H1 (cell line): Measurements from ENCODE around the gene HES2. TPM values are rescaled to one million over a fixed set of nuclear protein-coding genes. Genes with fewer than 3 reads are reported as not detected.
"Not testable (repeated sequence)": the region's sequence is repeated elsewhere in the genome, so short reads cannot be mapped to it uniquely, and the experiment has no call there.

Source experiments
- CTCF ChIA-PET: fragments of 300-600 bp; sonication (Branson Sonifier 250); formaldehyde crosslinking; loops from one replicate; lab custom pipeline; 2021; ENCODE audit not compliant: partially characterized antibody; lab: Charles Lee
- POLR2A ChIA-PET: fragments of 300-600 bp; sonication (Branson Sonifier 250); formaldehyde crosslinking; loops from one replicate; lab custom pipeline; 2021; ENCODE audit warnings: inconsistent platforms; ENCODE audit not compliant: partially characterized antibody; lab: Charles Lee
- DNase-seq, 2 experiments: peaks; one replicate each; pipeline versions ENCODE4 v3.0.0 to v3.0.0-alpha.2; 2010 to 2022; ENCODE audit warnings: low spot score in 2 of 2, low read depth in 1 of 2, mixed read lengths in 1 of 2
- FAIRE-seq: peaks from 2 replicates; lab custom pipeline; 2011; peaks lifted over from hg19 to GRCh38; lab: Jason Lieb, UNC
- H2AFZ ChIP-seq: 2 replicates; pipeline ENCODE4 v1.8.1; 2012; ENCODE audit warnings: low read length, inconsistent platforms
- H2AK5ac ChIP-seq: 2 replicates; pipeline ENCODE4 v1.6.1; 2013; ENCODE audit warnings: low read depth, low read length
- H2BK120ac ChIP-seq: replicated peaks from 2 replicates; pipeline ENCODE3; 2013; ENCODE audit warnings: low read depth, low read length, inconsistent platforms
- H2BK12ac ChIP-seq: 2 replicates; pipeline ENCODE4 v1.6.1; 2013; ENCODE audit warnings: low read depth, low read length
- H2BK15ac ChIP-seq: 2 replicates; pipeline ENCODE4 v1.6.1; 2013; ENCODE audit warnings: low read length
- H2BK20ac ChIP-seq: 2 replicates; pipeline ENCODE4 v1.6.1; 2013; ENCODE audit warnings: low read length
- H2BK5ac ChIP-seq: 2 replicates; pipeline ENCODE4 v1.6.1; 2013; ENCODE audit warnings: low read depth, low read length
- H3K14ac ChIP-seq: 2 replicates; pipeline ENCODE4 v1.6.1; 2013; ENCODE audit warnings: inconsistent platforms; ENCODE audit not compliant: insufficient read length
- H3K18ac ChIP-seq: 2 replicates; pipeline ENCODE4 v1.6.1; 2013; ENCODE audit warnings: low read length; ENCODE audit errors: extremely low read depth
- H3K23ac ChIP-seq: 2 replicates; pipeline ENCODE4 v1.6.1; 2013; ENCODE audit warnings: inconsistent platforms; ENCODE audit not compliant: insufficient read length
- H3K23me2 ChIP-seq: 2 replicates; pipeline ENCODE4 v1.6.1; 2013; ENCODE audit warnings: low read depth, low read length
- H3K27ac ChIP-seq: 2 replicates; pipeline ENCODE4 v1.6.1; 2011; ENCODE audit warnings: low read depth, low read length, inconsistent platforms
- H3K27me3 ChIP-seq, 4 experiments: replicated peaks in 1 of 4; 1 replicate in 1 of 4; 2 replicates in 3 of 4; pipeline versions ENCODE4 v1.6.1 to v1.8.1; 2011 to 2013; ENCODE audit warnings: low read length in 3 of 4, mild to moderate bottlenecking in 3 of 4, inconsistent platforms in 2 of 4, mixed read lengths in 2 of 4, moderate library complexity in 1 of 4; ENCODE audit not compliant: control insufficient read depth in 3 of 4, insufficient read depth in 3 of 4; ENCODE audit errors: extremely low read depth in 1 of 4
- H3K36me3 ChIP-seq, 4 experiments: 2 replicates each; pipeline versions ENCODE4 v1.6.1 to v1.8.1; 2011 to 2013; ENCODE audit warnings: mild to moderate bottlenecking in 4 of 4, low read length in 3 of 4, moderate library complexity in 2 of 4, control low read depth in 1 of 4, inconsistent platforms in 1 of 4; ENCODE audit not compliant: insufficient read depth in 4 of 4, control insufficient read depth in 2 of 4
- H3K4ac ChIP-seq: replicated peaks from 2 replicates; pipeline ENCODE3; 2013; ENCODE audit warnings: low read length, low read depth, mixed read lengths, inconsistent platforms; ENCODE audit not compliant: insufficient read length
- H3K4me1 ChIP-seq, 4 experiments: replicated peaks in 1 of 4; 1 replicate in 1 of 4; 2 replicates in 3 of 4; pipeline versions ENCODE4 v1.6.1 to v1.8.1; 2011 to 2013; ENCODE audit warnings: low read length in 3 of 4, inconsistent platforms in 2 of 4, mixed read lengths in 1 of 4; ENCODE audit not compliant: insufficient read depth in 4 of 4, control insufficient read depth in 3 of 4
- H3K4me2 ChIP-seq, 2 experiments: 2 replicates each; pipeline versions ENCODE4 v1.6.1 to v1.8.1; 2011 to 2013; ENCODE audit warnings: low read depth in 2 of 2, low read length in 2 of 2, control low read depth in 1 of 2, inconsistent platforms in 1 of 2, mild to moderate bottlenecking in 1 of 2; ENCODE audit not compliant: insufficient read depth in 1 of 2
- H3K4me3 ChIP-seq, 4 experiments: fragments of 200-600, 300-600 bp in 1 of 4; sonication (generic), shearing (Covaris generic), sonication (Bioruptor Twin) in 1 of 4; 2 replicates each; pipeline versions ENCODE4 v1.5.1 to v1.8.1; 2011 to 2016; ENCODE audit warnings: low read length in 4 of 4, low read depth in 3 of 4, control low read depth in 2 of 4, inconsistent platforms in 2 of 4, mild to moderate bottlenecking in 2 of 4, mixed read lengths in 1 of 4, moderate library complexity in 1 of 4; ENCODE audit not compliant: insufficient read depth in 2 of 4; ENCODE audit errors: extremely low read depth in 1 of 4
- H3K56ac ChIP-seq: replicated peaks from 2 replicates; pipeline ENCODE3; 2013; ENCODE audit warnings: low read depth, mild to moderate bottlenecking, mixed read lengths, low read length, inconsistent platforms; ENCODE audit not compliant: insufficient read length
- H3K79me1 ChIP-seq: 2 replicates; pipeline ENCODE4 v1.6.1; 2013; ENCODE audit warnings: low read depth, low read length, control low read depth
- H3K79me2 ChIP-seq, 2 experiments: 2 replicates each; pipeline versions ENCODE4 v1.6.1 to v1.8.1; 2012 to 2013; ENCODE audit warnings: low read length in 2 of 2, mild to moderate bottlenecking in 2 of 2, inconsistent platforms in 1 of 2; ENCODE audit not compliant: insufficient read depth in 2 of 2, control insufficient read depth in 1 of 2
- H3K9ac ChIP-seq, 4 experiments: replicated peaks in 1 of 4; 1 replicate in 1 of 4; 2 replicates in 3 of 4; pipeline versions ENCODE4 v1.6.1 to v1.8.1; 2011 to 2013; ENCODE audit warnings: low read depth in 3 of 4, low read length in 3 of 4, control low read depth in 2 of 4, mild to moderate bottlenecking in 2 of 4, moderate library complexity in 2 of 4, inconsistent platforms in 1 of 4; ENCODE audit errors: extremely low read depth in 1 of 4
- H3K9me3 ChIP-seq, 2 experiments: 2 replicates each; pipeline versions ENCODE4 v1.6.1 to v1.8.1; 2012 to 2013; ENCODE audit warnings: mild to moderate bottlenecking in 2 of 2, moderate library complexity in 2 of 2, control low read depth in 1 of 2, inconsistent platforms in 1 of 2, low read depth in 1 of 2, low read length in 1 of 2, mixed read lengths in 1 of 2; ENCODE audit not compliant: insufficient read depth in 2 of 2
- H4K20me1 ChIP-seq, 2 experiments: replicated peaks in 1 of 2; 2 replicates each; pipeline versions ENCODE3 to v1.8.1; 2011 to 2013; ENCODE audit warnings: inconsistent platforms in 2 of 2, low read length in 2 of 2, mild to moderate bottlenecking in 1 of 2; ENCODE audit not compliant: insufficient read depth in 2 of 2, control insufficient read depth in 1 of 2
- H4K5ac ChIP-seq: 2 replicates; pipeline ENCODE4 v1.6.1; 2013; ENCODE audit warnings: low read length, low read depth, mixed read lengths, inconsistent platforms; ENCODE audit not compliant: insufficient read length
- H4K8ac ChIP-seq: 2 replicates; pipeline ENCODE4 v1.8.0; 2013; ENCODE audit warnings: mild to moderate bottlenecking, moderate library complexity, low read length, inconsistent platforms; ENCODE audit not compliant: insufficient read depth; ENCODE audit errors: extremely low read depth
- H4K91ac ChIP-seq: replicated peaks from 2 replicates; pipeline ENCODE3; 2013; ENCODE audit warnings: low read length, mixed read lengths, inconsistent platforms; ENCODE audit not compliant: insufficient read length
- WGBS, 2 experiments: shearing (Covaris generic) in 1 of 2; methylation state at CpG; one replicate each; pipeline versions ENCODE4 v1.1.6 to v1.1.7; 2013 to 2015; ENCODE audit warnings: low lambda C conversion rate in 2 of 2, mixed read lengths in 2 of 2, inconsistent platforms in 1 of 2, low coverage in 1 of 2, missing lambda C conversion rate in 1 of 2; ENCODE audit not compliant: insufficient replicate concordance in 2 of 2, insufficient coverage in 1 of 2, insufficient read length in 1 of 2; ENCODE audit errors: extremely low coverage in 1 of 2, missing lambda C conversion rate in 1 of 2; 5-methylcytosine and 5-hydroxymethylcytosine counted together
- polyA plus RNA-seq, 7 experiments: library from polyadenylated mRNA; depleted of rRNA in 3 of 7; stranded (reverse) in 5 of 7; unstranded in 2 of 7; fragments of >200 nt in 5 of 7; fragments of 200-250 nt in 2 of 7; gene quantifications; 1 replicate in 5 of 7; 2 replicates in 1 of 7; 4 replicates in 1 of 7; pipeline versions ENCODE4 v1.2.1 to v1.2.3, GENCODE V29; 2011 to 2013; ENCODE audit warnings: missing spikeins in 2 of 7, mixed read lengths in 2 of 7
- total RNA-seq: library from RNA; stranded (reverse); fragmentation: NEBNext Ultra II Directional; extraction: Animal tissue kit (Norgen Biotek cat#: 25700); gene quantifications from 2 replicates; pipeline ENCODE4 v1.2.1, GENCODE V29; 2021

The HES2 gene
- total and polyA plus RNA-seq, 2 of the 8 experiments (the other 6 are each of a cell fraction or from before 2014, with no cell fraction given), result 0.15 to 0.53 TPM

- Histone ChIP-seq H3K4me1 (peaks cover 2 to 10% (median 4%) of the 10 kb centered on the region in 4 experiments), H3K27me3 (peaks cover 0 to 17% (median 9%) of the 10 kb centered on the region in 4 experiments; a peak in 5 of 7 replicates)
- not testable (repeated sequence) for DNase-seq, H3K14ac ChIP-seq, H3K18ac ChIP-seq, H4K91ac ChIP-seq, H3K79me2 ChIP-seq, H3K9me3 ChIP-seq, H2BK5ac ChIP-seq, H3K56ac ChIP-seq, H3K27ac ChIP-seq, H3K23ac ChIP-seq, H3K23me2 ChIP-seq, FAIRE-seq, H4K5ac ChIP-seq, H4K20me1 ChIP-seq, H3K79me1 ChIP-seq, H2BK15ac ChIP-seq, H3K9ac ChIP-seq, H2AK5ac ChIP-seq, H2BK20ac ChIP-seq, H2BK12ac ChIP-seq, H3K36me3 ChIP-seq, H3K4me3 ChIP-seq, H3K4ac ChIP-seq, H3K4me2 ChIP-seq, H4K8ac ChIP-seq, H2AFZ ChIP-seq, H2BK120ac ChIP-seq
- 78% methylated on average over 3 of the region's 3 CpGs; no CpG with 5 or more reads in 1 of the 2 experiments for WGBS, 2 experiments
- POLR2A ChIA-PET, result interaction anchor here (1.1 kb wide), 1 partner anchor 196 kb away, joined by 3 read pairs; no protein-coding TSS in a partner anchor
- CTCF ChIA-PET, result interaction anchor here (1.1 to 18.8 kb wide), 17 partner anchors 10 to 262 kb away, joined by 3 to 321 read pairs (median 14); partner anchors contain the start of genes ESPN, HES2 and PLEKHG5
These were observed 16.6 kb upstream of the HES2 start for GRCh38 chr1:6436277-6436676.
